Skeletal muscle satellite cell (primary cell): ENCODE data around the gene SLC8A1.

ENCODE experiments used
- H3K27me3 ChIP-seq: 2 replicates; pipeline ENCODE4 v1.7.0; 2013; ENCODE audit warnings: low read length; ENCODE audit not compliant: control insufficient read depth, insufficient read depth
- H3K36me3 ChIP-seq: 2 replicates; pipeline ENCODE4 v1.7.0; 2013; ENCODE audit warnings: mild to moderate bottlenecking, control low read depth, low read length; ENCODE audit not compliant: insufficient read depth
- H3K4me1 ChIP-seq: 2 replicates; pipeline ENCODE4 v1.7.0; 2013; ENCODE audit warnings: low read length; ENCODE audit not compliant: control insufficient read depth, insufficient read depth
- H3K4me2 ChIP-seq: 2 replicates; pipeline ENCODE4 v1.7.0; 2013; ENCODE audit warnings: mild to moderate bottlenecking, low read length
- H3K4me3 ChIP-seq: 2 replicates; pipeline ENCODE4 v1.7.0; 2013; ENCODE audit warnings: low read length
- H3K9ac ChIP-seq: 2 replicates; pipeline ENCODE4 v1.7.0; 2013; ENCODE audit warnings: mild to moderate bottlenecking, low read depth, low read length, moderate library complexity
- H3K9me3 ChIP-seq: replicated peaks from 2 replicates; pipeline ENCODE4 v1.7.0; 2013; ENCODE audit warnings: mild to moderate bottlenecking, control low read depth, low read length

Gene SLC8A1

GRCh38 chr2:40436093-40436475, 15.8 kb downstream of the SLC8A1 start:
- peaks cover 71% of the 10 kb centered on the region for H3K4me1 ChIP-seq
- peak overlapping the region; percentile 77 for H3K9ac ChIP-seq

GRCh38 chr2:40435426-40436092, 16.3 kb downstream of the SLC8A1 start:
- no peaks in the 10 kb centered on the region for H3K27me3 ChIP-seq
- peak overlapping the region; percentile 77 for H3K9ac ChIP-seq
- no peaks in the 10 kb centered on the region for H3K9me3 ChIP-seq
- H3K36me3 ChIP-seq: no peaks in the 10 kb centered on the region
- H3K4me3 ChIP-seq: peak overlapping the region; percentile 8
- peak overlapping the region; percentile 61 for H3K4me2 ChIP-seq
- peaks cover 71% of the 10 kb centered on the region for H3K4me1 ChIP-seq

More at GRCh38 chr2:40436093-40436475, 15.8 kb downstream of the SLC8A1 start:
- no peaks in the 10 kb centered on the region for H3K36me3 ChIP-seq
- no peak overlapping the region for H3K4me2 ChIP-seq
- no peak overlapping the region for H3K4me3 ChIP-seq
- H3K27me3 ChIP-seq: no peaks in the 10 kb centered on the region
- no peaks in the 10 kb centered on the region for H3K9me3 ChIP-seq

GRCh38 chr2:40434731-40435271, 17.1 kb downstream of the SLC8A1 start:
- Histone ChIP-seq H3K4me1 (peaks cover 68% of the 10 kb centered on the region), H3K36me3 (no peaks in the 10 kb centered on the region), H3K9me3 (no peaks in the 10 kb centered on the region), H3K27me3 (no peaks in the 10 kb centered on the region), H3K4me3 (peak overlapping the region; percentile 44), H3K4me2 (peak overlapping the region; percentile 70), H3K9ac (peak overlapping the region; percentile 82)

- Histone ChIP-seq H3K9me3 (no peaks in the 10 kb centered on the region), H3K9ac (peak overlapping the region; percentile 82), H3K27me3 (no peaks in the 10 kb centered on the region), H3K36me3 (peaks cover 9% of the 10 kb centered on the region), H3K4me1 (peaks cover 60% of the 10 kb centered on the region), H3K4me2 (peak overlapping the region; percentile 70), H3K4me3 (peak overlapping the region; percentile 2)
Measured at GRCh38 chr2:40433736-40434135, 18.2 kb downstream of the SLC8A1 start.

- Histone ChIP-seq H3K4me1 (peaks cover 60% of the 10 kb centered on the region), H3K4me2 (no peak overlapping the region), H3K27me3 (no peaks in the 10 kb centered on the region), H3K36me3 (peaks cover 9% of the 10 kb centered on the region), H3K9me3 (no peaks in the 10 kb centered on the region), H3K4me3 (no peak overlapping the region), H3K9ac (peak overlapping the region; percentile 27)
Measured at GRCh38 chr2:40432921-40433483, 18.9 kb downstream of the SLC8A1 start.

- peaks cover 9% of the 10 kb centered on the region for H3K36me3 ChIP-seq
- no peaks in the 10 kb centered on the region for H3K27me3 ChIP-seq
- H3K4me1 ChIP-seq: peaks cover 60% of the 10 kb centered on the region
- no peak overlapping the region for H3K4me3 ChIP-seq
- H3K9me3 ChIP-seq: no peaks in the 10 kb centered on the region
- peak overlapping the region; percentile 44 for H3K4me2 ChIP-seq
- peak overlapping the region; percentile 31 for H3K9ac ChIP-seq
Measured at GRCh38 chr2:40431600-40431955, 20.3 kb downstream of the SLC8A1 start.

GRCh38 chr2:40430776-40431599, 20.9 kb downstream of the SLC8A1 start:
- no peaks in the 10 kb centered on the region for H3K27me3 ChIP-seq
- peaks cover 55% of the 10 kb centered on the region for H3K4me1 ChIP-seq
- H3K36me3 ChIP-seq: peaks cover 9% of the 10 kb centered on the region
- H3K9me3 ChIP-seq: no peaks in the 10 kb centered on the region
- peak overlapping the region; percentile 44 for H3K4me2 ChIP-seq
- H3K9ac ChIP-seq: peak overlapping the region; percentile 21
- H3K4me3 ChIP-seq: no peak overlapping the region

- H3K4me2 ChIP-seq: no peak overlapping the region
- H3K9me3 ChIP-seq: no peaks in the 10 kb centered on the region
- peaks cover 31% of the 10 kb centered on the region for H3K4me1 ChIP-seq
- H3K36me3 ChIP-seq: peaks cover 9% of the 10 kb centered on the region
- H3K9ac ChIP-seq: no peak overlapping the region
- H3K4me3 ChIP-seq: no peak overlapping the region
- no peaks in the 10 kb centered on the region for H3K27me3 ChIP-seq
Measured at GRCh38 chr2:40428439-40428838, 23.5 kb downstream of the SLC8A1 start.

- Histone ChIP-seq H3K4me3 (no peak overlapping the region), H3K9me3 (no peaks in the 10 kb centered on the region), H3K27me3 (no peaks in the 10 kb centered on the region), H3K9ac (no peak overlapping the region), H3K4me2 (no peak overlapping the region), H3K36me3 (no peaks in the 10 kb centered on the region), H3K4me1 (no peaks in the 10 kb centered on the region)
Measured at GRCh38 chr2:40421631-40422297, 30.1 kb downstream of the SLC8A1 start.

GRCh38 chr2:40420478-40420877, 31.4 kb downstream of the SLC8A1 start:
- Histone ChIP-seq H3K27me3 (no peaks in the 10 kb centered on the region), H3K4me1 (no peaks in the 10 kb centered on the region), H3K4me2 (no peak overlapping the region), H3K9ac (no peak overlapping the region), H3K36me3 (no peaks in the 10 kb centered on the region), H3K4me3 (no peak overlapping the region), H3K9me3 (no peaks in the 10 kb centered on the region)

- Histone ChIP-seq H3K27me3 (no peaks in the 10 kb centered on the region), H3K9me3 (no peaks in the 10 kb centered on the region), H3K9ac (no peak overlapping the region), H3K4me1 (no peaks in the 10 kb centered on the region), H3K4me3 (no peak overlapping the region), H3K36me3 (no peaks in the 10 kb centered on the region), H3K4me2 (no peak overlapping the region)
Measured at GRCh38 chr2:40419364-40419762, 32.5 kb downstream of the SLC8A1 start.
